RPMI7951 (cell line): ENCODE measurements around the gene ATG7. TPM values are rescaled to one million over a fixed set of nuclear protein-coding genes. Genes with fewer than 3 reads are reported as not detected.
"Not testable (repeated sequence)": the region's sequence is repeated elsewhere in the genome, so short reads cannot be mapped to it uniquely, and the experiment has no call there.

Experiments used
- DNase-seq: peaks from one replicate; pipeline ENCODE4 v3.0.0-alpha.2; 2012; ENCODE audit warnings: low read depth
- total RNA-seq: library from RNA; depleted of rRNA; stranded (reverse); fragments of >200 nt; shearing (Covaris generic); gene quantifications from 2 replicates; pipeline ENCODE4 v1.2.3, GENCODE V29; 2014

The ATG7 gene
- total RNA-seq, 1 experiment from 2014 or later = 103 TPM

DNA sequence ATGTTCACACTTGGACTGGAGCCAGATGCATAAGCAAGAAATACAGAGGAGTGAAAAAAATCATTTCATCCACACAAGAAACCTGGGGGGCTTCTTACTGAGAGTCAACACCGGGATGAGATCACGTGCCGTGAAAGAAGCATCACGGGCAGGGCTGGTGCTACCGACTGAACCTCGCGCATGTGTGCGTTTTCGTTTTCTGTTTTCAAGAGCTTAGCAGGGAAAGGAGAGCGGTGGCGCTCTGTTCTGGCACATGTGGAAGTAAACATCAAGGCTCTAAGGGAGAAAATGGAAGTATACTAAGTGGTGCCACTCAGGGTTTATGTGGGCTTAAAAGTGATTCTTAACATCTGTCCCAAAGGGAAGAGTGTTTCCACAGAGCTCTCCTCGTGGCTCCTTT lies 315.6 kb downstream of the ATG7 start:
- no peak for DNase-seq

DNA sequence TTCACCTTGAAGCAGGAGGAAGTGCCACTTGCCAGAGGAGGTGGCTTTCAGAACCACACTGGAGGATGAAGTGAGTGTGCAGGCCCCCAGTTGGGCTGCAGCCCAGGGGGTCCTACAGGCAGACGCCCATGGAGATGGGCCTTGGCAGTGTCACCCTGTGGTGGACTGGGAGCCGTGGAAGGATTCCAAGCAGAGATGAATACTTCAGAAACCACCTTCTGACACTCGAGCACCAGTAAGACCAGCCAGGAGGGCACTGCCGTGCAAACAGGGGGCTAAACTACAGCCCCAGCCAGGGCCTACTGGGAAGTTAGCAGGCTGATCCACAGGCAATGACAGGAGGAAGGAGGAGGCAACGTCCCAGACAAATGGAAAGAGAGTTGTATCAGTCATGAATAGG lies 316.1 kb downstream of the ATG7 start:
- DNase-seq = no peak

DNA sequence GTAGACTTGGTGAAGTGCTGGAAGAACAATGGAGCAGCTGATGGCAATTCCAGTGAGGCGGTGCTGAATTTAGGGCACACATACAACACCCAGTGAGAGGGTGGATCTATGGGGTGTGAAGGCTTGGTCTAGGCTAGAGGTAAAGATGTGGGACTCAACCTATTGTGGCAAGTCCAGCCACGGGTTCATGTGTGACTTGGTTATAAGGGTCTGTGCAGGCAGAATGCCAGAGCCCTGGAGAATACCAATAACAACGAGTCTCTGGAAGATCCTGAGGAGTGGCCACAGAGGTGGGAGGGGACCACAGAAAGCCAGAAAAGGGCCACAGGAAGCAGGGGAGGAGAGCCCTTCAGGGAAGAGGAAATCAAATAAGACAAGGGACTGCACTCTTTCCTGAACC lies 316.6 kb downstream of the ATG7 start:
- DNase-seq = no peak

DNA sequence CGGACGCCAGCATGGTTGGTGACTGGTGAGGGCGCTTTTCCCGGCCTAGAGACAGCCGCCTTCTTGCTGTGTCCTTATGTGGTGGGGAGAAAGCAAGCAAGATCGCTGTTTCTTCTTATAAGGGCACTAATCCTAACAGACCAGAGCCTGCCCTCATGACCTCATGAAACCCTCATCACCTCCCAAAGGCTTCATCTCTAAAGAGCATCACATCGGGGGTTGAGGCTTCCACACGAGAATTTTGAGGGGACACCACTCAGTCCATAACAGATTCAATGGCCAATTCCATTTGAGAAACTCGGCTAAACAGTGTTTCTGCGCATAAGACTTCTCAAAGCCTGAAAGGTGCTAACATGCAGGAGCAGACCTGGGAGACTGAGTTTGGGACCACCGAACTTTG lies 317.5 kb downstream of the ATG7 start:
- DNase-seq = no peak

DNA sequence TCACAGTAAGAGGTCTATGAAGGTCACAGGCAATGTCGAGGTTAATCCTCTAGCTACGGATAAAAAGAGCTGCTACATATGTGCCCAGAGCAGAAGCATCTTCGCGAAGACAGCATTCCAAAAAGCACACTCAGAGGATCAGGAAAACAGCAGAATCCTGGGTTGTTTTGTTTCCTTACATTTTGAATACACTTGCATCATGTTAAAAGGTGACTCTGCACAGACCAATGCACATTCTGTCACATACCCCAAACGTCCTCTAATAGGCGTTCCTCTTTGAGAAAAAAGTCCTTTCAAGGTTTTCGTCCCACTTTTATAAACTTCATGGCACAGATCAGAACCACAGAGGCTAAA lies 318.8 kb downstream of the ATG7 start:
- DNase-seq = peak; percentile 48

DNA sequence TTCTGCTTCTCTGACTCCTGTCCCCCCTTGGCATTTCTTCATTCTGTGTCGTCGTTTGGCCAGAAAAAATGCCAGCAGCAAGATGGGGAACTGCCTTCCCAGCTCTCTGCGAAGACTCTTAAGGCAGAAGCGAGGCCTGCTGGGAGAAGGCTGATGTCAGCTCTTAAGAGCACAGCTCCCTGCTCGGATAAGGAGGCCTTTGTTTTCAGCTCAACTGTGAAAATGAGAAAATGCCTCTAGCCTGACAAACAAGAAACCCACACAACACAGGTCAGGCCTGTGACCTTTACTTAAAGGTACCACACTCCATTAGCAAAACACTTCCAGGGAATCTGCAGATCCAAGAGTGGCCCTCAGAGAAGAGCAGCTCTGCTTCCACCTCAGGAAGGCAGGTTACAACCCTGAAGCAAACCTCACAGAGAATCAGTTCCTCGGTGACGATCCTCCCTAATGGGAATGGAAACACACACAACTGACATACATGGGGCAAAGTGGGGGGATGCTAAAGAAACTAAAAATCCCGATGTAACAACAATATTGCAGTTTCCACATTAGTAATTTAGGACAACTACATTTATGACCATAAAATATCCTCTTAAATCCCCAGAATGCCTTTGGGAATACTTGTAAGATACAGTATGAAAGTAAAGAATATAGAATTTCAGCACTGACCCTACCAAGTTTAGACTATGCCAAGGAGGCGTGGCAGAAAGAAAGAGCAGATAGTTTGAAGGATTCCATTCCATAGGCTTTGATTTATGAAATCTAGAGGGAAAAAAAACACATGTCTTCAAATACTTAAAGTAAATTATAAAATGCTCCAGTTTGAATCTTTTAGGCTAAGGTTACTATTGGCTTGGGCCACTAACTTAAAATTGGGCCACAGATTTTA lies 319.4 kb downstream of the ATG7 start:
- peak; percentile 96 for DNase-seq

DNA sequence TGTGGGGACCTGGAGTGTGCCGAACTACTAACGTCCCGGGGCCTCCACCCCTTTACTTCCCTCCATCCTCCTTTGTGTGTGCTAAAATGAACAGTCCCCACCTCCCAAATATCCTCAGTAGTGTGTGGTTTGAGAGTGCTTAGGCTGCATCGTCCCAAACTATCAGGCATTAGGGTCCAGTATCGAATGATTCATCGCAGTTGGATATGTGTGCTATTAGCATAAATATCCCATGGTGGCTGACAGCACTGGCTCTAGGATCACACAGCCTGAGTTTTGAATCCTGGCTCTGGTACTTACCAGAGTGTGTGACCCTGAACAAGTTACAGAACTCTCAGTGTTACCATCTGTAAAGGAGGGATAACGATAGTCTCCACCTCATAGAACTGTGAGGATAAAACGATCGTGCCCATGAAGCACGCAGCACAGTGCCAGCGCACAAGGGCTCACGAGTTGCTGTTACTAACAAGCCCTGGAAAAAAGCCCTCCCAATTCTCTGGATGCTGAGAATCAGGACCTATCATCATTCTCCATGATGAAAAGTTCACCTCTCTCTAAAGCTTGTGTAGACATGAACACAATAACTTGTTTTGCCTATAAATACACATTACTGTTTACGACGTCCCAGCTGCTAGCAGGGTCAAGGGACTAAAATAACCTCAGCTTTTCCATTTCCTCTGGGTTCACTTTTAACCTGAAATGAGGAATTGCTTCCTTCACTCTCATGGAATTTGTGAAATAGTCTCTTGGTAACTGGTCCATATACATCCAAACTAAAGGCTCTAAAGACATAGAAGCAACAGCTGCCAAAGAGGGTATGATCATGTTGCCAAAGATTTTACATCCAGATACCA lies 320.5 kb downstream of the ATG7 start:
- DNase-seq = peak; percentile 36

DNA sequence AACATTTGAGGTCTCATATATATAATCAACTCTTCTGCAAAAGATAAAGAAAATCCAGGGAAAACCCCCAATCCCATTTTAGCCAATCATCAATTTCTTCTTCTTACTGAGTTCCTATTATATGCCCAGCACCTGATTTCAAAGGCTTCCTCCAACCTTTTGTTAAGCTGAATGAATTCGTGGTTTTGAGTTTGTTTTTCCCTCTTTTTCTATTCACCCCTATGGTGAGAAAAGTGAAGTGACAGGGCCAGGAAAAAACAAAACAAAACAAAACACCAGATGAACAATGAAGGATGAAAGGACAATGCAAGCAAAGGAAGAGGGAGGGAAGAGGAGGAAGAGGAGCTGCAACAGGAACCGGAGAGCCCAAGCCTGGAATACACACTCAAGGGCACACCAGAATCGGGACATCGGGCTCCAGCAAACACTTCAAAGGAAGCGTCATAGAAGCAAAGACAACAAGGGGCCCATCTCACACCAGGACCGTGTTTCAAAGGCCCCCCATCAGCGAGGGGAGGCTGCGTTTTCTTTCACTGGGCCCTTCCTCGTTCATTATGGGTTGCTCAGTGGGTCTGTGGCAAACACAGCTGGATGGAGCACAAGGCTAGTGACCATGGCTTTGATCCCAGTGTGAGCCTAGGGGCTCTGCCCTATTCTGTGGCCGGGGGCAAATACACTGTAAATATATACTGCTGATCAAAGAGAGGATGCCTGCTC lies 321.3 kb downstream of the ATG7 start:
- DNase-seq = no peak

DNA sequence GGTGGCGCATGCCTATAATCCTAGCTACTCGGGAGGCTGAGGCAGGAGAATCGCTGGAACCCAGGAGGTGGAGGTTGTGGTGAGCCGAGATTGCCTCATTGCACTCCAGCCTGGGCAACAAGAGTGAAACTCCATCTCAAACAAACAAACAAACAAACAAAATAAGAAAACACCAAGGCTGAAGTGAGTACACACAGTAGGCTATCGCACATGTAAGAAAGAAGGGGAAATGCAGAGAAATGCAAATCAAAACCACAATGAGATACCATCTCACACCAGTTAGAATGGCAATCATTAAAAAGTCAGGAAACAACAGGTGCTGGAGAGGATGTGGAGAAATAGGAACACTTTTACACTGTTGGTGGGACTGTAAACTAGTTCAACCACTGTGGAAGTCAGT lies 322.8 kb downstream of the ATG7 start:
- DNase-seq = not testable (repeated sequence)

DNA sequence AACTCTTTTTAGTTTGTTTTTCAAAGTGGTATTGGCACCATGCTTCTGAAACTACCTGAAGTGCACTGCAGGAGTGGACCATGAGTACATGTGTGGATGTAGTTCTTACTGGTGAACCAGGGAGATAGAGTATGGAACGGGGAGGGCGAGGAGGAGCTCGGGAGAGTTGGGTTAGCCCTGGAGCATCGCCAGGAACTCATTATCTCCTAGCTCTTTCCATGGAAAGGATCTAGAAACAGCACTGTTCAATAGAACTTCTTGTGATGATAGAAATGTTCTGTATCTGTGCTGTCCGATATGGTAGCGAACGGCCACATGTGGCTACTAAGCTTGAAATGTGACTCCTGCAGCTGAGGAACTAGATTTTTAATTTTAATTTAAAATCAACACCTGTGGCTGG lies 324.2 kb downstream of the ATG7 start:
- DNase-seq = no peak

DNA sequence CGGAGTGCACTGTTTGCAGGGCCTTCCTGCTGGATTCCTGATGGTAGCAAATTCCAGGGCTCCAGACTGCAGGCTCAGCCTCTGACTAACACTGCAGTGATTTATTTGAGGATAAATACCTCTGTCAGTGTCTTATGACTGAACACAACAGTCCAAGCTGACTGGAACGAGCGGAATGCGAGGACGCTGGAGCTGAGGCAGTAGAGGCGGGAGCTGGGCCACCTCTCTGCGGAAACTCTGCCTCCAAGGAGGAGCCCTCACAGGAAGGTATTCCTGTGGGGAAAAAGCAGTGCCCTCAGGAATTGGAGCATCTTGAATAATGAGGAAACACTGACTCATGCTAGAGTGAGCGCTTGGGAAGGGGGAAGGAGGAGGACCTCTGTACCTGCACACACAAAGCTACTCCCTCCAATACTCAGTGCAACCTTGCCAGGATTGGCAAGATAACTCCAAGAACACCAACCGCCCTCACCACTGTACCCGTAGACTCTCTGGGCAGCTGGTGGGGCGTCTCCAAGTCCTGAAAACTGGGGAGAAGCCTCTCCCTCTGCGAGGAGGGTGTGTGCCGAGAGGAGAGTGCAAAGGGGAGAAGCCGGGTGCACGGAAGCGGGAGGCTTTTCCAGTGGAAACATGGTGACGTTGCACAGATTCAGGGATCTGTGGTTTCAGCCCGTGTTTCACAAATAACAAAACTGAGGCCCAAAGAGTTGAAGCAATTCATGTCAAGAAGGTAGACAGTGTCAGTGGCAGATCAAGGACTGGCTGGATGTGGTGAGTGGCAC lies 328.5 kb downstream of the ATG7 start:
- peak; percentile 99 for DNase-seq

DNA sequence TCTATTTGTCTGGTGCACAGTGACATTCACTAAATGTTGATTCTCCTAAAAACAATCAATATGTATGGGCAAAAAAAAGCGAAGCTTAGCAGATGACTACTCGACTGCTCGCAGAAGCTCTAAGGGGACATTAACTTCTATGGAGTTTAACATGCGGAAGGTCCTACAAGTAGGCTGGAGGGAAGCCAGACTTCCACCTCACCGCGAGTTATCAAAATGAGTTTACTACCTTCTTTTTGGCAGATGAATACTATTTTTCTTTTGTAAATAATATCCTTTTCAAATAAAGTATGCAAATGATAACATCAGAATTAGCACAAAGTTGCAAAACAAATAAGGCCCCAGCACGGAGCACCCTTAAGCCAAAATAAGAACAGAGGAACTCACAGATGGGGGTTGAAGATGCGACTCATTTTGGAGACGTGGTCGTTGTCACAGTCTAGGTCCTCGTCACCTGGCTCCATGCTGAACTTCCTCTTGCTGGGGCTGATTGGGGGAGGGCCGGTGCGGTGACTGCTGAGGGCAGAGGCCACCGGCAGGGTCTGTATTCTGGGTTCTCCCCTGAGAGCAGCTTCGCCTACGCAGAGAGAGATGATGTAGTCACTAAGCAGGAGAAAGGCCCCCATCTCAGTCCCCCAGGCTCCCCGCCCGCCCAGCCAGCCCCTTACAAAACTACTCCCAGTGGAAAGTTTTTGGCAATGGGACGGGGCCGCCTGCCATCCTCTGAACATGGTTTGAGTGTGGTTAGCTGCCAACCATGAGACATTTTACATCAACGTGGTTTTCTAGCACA lies 329.4 kb downstream of the ATG7 start:
- peak; percentile 36 for DNase-seq

DNA sequence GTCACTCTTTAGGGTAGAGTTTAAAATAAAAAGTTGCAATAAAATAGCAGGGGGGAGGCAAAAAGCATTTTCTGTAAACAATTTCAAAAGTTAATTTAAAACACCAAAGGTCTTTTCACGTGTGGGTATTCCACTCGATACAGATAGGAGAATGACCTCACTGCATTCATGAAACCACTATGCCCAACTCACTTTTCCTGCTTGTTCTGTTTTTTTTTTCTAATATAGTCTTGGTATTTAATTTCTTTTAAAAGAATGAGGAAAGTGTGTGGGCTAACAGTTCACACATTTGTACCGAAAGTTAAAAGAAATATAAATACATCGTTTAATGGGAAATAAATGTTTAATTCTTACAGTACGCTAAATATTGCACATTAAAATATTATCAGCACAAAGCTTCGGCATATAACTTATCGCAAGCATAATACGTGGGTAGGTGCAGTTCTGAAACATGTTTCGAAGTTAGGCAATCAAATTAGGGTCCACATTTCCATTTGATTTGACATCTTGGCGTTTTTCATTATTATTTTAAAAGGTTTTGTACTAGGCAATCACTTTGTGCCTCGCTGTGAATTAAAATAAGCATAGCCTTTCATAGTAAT lies 330.1 kb downstream of the ATG7 start:
- DNase-seq = no peak

DNA sequence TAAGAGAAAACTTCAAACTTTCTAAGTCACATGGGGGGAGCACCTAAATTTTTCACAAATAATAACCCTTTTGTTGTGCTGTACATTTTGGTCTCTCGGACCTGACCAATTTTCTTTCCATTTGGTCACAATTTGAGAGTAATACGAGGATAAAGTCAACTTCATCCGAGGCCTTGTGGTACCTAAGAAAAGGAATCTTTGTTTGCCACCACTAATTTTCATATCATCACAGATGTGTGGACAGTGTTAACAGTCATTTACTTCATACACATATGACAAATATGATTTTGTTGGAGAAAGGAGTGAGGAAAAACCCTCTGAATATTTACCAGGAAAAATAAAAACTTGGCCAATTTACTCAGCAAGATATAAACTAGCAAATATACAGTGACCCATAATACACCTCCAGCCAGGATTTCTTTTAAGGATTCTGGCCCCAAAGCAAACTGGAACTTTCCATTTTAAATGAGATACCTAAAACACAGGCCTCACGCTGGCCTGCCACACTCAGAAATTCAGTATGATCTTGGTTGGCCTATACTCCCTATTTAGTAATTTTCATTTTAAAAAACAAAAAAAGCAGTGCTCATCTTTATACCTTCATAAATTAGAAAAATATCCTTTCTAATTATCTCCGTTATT lies 330.8 kb downstream of the ATG7 start:
- DNase-seq = no peak

DNA sequence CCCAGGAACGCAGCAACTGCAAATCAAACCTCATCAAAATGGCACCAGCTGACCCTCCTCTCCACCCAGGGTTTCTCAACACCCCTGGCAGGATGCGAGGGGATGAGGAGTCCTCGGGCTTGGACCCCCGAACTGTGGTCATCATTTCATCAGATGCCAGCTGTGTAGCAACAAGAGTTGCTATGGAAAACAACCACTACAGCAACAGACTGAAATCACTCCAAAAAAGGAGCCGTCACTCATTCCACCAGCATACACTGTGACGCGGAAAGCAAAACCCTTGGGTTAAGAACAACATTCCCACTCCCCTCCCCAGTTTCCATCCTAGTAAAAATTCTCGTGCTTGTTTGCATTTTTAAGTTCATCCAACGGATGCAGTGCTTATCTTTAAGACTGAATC lies 331.4 kb downstream of the ATG7 start:
- DNase-seq = no peak

DNA sequence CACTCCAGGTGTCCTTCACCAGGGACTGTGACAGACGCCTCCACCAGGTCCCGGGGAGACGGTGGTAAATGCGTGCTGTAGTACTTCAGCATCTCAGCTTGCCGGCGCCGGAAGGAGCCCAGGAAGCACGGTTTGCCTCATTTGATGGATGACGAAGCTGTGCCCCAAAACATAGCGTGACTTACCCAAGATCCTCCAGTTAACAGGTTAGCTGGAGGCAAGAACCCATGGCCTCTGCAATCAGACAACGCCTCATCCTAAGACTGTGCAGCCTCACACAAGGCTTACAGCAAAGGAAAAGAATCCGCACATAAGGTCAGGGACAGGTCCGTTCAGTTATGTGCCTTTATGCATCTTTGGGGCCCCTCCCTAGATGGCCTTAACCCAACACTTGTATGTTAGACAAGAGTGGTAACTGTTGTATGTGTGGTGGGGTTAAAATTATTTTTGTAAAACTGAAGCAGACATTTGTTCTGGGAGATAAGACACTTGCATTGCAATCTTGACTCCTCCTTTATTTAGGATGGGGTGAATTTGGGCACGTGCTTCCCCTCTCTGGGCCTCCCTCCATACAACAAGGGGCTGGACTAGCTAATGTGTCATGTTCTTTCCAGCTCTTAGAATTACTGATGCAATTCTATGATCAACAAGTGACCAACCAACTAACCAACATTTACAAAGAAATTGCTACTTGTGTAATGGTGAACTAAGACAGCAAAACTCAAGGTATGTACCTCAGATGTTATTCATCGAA lies 332.1 kb downstream of the ATG7 start:
- no peak for DNase-seq

DNA sequence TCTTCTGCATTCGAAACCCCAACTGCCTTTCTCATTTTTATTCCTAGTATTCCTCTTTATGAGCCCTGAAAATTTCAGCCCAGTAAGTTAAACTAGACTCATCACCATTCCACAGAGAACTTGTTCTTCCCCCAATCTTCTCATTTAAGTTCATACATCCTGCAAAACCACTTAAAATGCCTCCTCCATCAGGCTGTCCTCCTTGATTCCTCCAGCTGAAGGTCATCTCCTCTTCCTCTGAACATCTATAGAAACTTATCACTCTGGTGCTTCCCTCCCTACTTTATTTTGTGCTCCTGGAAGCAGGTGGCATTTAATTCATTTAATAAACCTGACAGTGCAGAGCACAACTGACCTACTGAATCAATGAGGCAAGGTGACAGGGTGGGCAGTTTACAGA lies 333.2 kb downstream of the ATG7 start:
- DNase-seq = no peak

DNA sequence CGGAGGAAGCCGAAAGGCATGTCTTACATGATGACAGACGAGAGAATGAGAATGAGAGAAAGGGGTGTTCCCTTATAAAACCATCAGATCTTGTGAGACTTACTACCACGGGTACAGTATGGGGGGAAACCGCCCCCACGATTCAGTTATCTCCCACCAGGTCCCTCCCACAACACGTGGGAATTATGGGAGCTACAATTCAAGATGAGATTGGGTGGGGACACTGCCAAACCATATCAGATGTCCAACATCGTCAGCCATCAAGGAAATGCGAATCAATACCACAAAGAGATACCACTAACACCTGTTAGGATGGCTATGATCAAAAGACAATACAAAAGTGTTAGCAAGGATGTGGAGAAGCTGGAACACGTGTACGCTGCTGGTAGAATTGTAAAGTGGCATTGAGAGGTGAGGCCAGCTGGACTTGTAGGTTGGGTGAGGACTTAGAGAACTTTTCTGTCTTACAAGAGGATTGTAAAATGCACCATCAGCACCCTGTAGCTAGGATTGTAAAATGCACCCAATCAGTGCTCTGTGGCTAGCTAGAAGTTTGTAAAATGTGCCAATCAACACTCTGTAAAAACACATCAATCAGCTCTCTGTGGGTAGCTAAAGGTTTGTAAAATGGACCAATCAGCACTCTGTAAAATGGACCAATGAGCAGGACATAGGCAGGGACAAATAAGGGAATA lies 334.0 kb downstream of the ATG7 start:
- DNase-seq = no peak
